Measurements from ENCODE around the gene KRTAP4-8.
"Not testable (repeated sequence)": the region's sequence is repeated elsewhere in the genome, so short reads cannot be mapped to it uniquely, and the experiment has no call there.

The KRTAP4-8 gene

DNA sequence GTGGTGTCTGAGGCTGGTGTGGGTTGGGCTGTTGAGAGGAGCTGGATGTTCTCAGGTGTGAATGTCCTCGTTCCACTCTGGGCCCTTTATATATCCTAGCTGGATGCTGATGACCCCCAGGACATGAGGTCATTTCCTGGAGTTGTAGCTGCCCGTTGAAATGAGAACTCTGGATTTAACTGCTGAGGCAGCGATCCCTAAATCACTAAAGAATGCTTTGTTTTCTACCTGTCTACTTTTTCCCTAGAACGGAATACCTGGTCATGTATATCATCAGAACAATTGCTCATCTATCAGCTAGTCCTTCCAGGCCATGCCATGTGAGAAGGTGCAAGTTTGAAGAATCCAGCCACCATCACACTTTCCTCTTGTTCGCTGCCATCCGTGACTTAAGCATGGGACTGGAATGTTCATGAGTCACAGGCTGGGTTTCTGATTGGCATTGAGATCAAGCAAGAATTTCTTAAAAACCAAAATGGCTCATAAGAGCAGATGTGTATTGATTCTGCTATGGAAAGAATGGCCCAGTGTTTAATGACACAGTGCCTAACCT is 37.8 kb downstream of the KRTAP4-8 start, which contains the start of gene KRTAP2-3:
Gene KRTAP2-3 (minus strand): TSS at position 63 of the 553 bp plus-strand sequence. CDS start 64 bp downstream, outside the sequence.
- Histone ChIP-seq H3K9me3 (ENCODE audit: insufficient read depth, low read depth, low read length) (0 out of 2 replicates have a peak, but pooled peaks cover 4% of the 10 kb centered on the region), H3K4me3 (ENCODE audit: low read length) (no peak within 1 kb of the TSS), H3K27ac (ENCODE audit: low read depth, low read length) (no peak within 1 kb of the TSS), H3K9ac (ENCODE audit: low read depth, low read length) (no peak within 1 kb of the TSS), H3K4me1 (ENCODE audit: insufficient read depth, low read length) (peaks cover 7% of the 10 kb centered on the region; the same call in 1 of the 2 replicates), H3K27me3 (ENCODE audit: insufficient read depth, low read length) (no peaks in the 10 kb centered on the region), H3K36me3 (ENCODE audit: insufficient read depth, low read length) (no peaks in the 10 kb centered on the region)
- WGBS, result 88% methylated on average over 6 of the region's 6 CpGs

DNA sequence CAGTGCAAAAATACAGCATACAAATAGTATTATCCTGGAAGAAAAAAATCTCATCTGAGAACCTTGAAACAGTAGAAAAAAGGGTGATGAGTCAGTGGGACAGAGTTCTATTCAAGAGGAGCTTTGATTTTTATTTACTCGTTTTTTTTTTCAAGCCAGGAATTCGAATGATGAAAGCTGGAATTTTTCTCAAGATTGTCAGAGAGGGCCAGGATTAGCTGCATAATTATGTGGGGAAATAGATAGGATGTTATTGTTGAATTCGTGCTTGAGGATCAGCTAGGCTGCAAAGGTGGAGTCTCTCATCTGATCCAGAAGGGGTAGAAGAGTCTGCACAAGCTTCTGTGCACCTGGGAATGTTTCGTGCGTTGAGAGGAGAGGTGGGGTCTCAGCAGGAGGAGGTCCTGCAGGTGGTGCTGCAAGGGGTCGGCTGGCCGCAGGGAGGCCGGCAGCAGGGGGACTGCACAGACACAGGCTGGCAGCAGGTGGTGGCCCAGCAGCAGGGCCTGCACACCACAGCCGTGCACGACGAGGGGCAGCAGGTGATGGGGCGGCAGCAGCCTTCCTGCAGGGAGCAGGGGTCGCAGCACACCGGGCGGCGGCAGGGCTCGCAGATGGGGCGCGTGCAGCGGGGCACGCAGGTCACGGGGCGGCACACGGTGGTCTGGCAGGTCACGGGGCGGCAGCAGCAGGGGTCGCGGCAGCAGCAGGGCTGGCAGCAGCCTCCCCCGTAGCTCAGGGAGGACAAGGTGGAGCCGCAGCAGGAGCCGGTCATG is 38.5 kb downstream of the KRTAP4-8 start:
- not testable (repeated sequence) for H3K27ac ChIP-seq (ENCODE audit: low read depth, low read length); H3K4me1 ChIP-seq (ENCODE audit: insufficient read depth, low read length)

DNA sequence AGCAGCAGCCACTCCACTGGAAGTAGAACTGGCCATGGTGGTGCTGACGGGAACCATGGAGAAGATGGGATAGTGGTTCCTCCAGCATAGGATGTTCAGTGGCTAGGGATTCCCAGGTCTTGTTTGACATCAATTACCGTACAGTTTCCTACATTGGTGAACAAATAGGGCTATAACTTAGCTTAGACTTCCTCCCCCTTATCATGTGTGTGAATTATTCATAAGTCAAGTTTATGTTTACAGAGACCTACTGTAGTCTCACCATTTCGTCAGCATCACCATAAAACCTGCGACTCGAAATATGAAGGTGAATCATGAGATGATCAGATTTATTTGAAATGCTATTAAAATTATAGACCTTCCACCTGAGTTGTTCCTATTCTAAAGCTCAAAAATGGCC is 39.2 kb downstream of the KRTAP4-8 start:
- 88% methylated on average over 1 of the region's 5 CpGs for WGBS
- no peak overlapping the region for H3K4me3 ChIP-seq (ENCODE audit: low read length)
- H3K27me3 ChIP-seq (ENCODE audit: insufficient read depth, low read length), result no peaks in the 10 kb centered on the region
- H3K27ac ChIP-seq (ENCODE audit: low read depth, low read length), result no peak overlapping the region
- H3K9me3 ChIP-seq (ENCODE audit: insufficient read depth, low read depth, low read length), result 0 out of 2 replicates have a peak, but pooled peaks cover 4% of the 10 kb centered on the region
- no peaks in the 10 kb centered on the region for H3K36me3 ChIP-seq (ENCODE audit: insufficient read depth, low read length)
- peaks cover 7% of the 10 kb centered on the region; the same call in 1 of the 2 replicates for H3K4me1 ChIP-seq (ENCODE audit: insufficient read depth, low read length)
- H3K9ac ChIP-seq (ENCODE audit: low read depth, low read length), result no peak overlapping the region

More for the DNA sequence above, 38.5 kb downstream of the KRTAP4-8 start:
- not testable (repeated sequence) for H3K27me3 ChIP-seq (ENCODE audit: insufficient read depth, low read length); H3K9ac ChIP-seq (ENCODE audit: low read depth, low read length); H3K36me3 ChIP-seq (ENCODE audit: insufficient read depth, low read length); H3K9me3 ChIP-seq (ENCODE audit: insufficient read depth, low read depth, low read length); H3K4me3 ChIP-seq (ENCODE audit: low read length)
- WGBS, result 79% methylated on average over 10 of the region's 31 CpGs

DNA sequence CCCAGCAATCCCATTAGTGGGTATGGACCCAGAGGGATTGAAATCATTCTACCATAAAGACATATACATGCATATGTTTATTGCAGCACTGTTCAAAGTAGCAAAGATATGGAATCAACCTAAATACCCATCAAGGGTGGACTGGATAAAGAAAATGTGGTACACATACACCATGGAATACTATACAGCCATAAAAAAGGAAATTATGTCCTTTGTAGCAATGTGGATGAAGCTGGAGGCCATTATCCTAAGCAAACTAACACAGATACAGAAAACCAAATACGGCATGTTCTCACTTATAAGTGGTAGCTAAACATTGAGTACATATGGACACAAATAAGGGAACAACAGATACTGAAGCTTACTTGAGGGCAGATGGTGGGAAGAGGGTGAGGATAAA is 40.4 kb downstream of the KRTAP4-8 start:
- no peak overlapping the region for H3K4me3 ChIP-seq (ENCODE audit: low read length)
- no peaks in the 10 kb centered on the region for H3K27me3 ChIP-seq (ENCODE audit: insufficient read depth, low read length)
- H3K36me3 ChIP-seq (ENCODE audit: insufficient read depth, low read length), result no peaks in the 10 kb centered on the region
- no CpG with 5 or more reads among the region's 1 CpG for WGBS
- no peak overlapping the region for H3K9ac ChIP-seq (ENCODE audit: low read depth, low read length)
- peaks cover 7% of the 10 kb centered on the region; the same call in 1 of the 2 replicates for H3K4me1 ChIP-seq (ENCODE audit: insufficient read depth, low read length)
- H3K27ac ChIP-seq (ENCODE audit: low read depth, low read length), result no peak overlapping the region
- H3K9me3 ChIP-seq (ENCODE audit: insufficient read depth, low read depth, low read length), result 0 out of 2 replicates have a peak, but pooled peaks cover 4% of the 10 kb centered on the region

DNA sequence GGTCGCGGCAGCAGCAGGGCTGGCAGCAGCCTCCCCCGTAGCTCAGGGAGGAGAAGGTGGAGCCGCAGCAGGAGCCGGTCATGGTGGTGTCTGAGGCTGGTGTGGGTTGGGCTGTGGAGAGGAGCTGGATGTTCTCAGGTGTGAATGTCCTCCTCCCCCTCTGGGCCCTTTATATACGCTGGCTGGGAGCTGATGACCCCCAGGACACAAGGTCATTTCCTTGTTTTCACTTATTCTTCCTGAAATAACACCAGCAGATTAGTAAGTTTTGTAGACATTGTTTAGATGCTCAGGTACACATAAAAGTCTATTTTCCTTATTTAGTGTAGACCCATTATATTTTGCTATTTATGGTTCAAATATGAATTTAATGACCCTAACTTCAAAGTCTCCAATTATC is 42.8 kb downstream of the KRTAP4-8 start, which contains the start of gene KRTAP2-2:
Gene KRTAP2-2 (minus strand): TSS at position 101 of the 400 bp plus-strand sequence. CDS start 19 bp downstream, at position 82.
- H3K9me3 ChIP-seq (ENCODE audit: insufficient read depth, low read depth, low read length); H3K9ac ChIP-seq (ENCODE audit: low read depth, low read length); H3K27ac ChIP-seq (ENCODE audit: low read depth, low read length); H3K36me3 ChIP-seq (ENCODE audit: insufficient read depth, low read length); H3K4me3 ChIP-seq (ENCODE audit: low read length); H3K27me3 ChIP-seq (ENCODE audit: insufficient read depth, low read length); H3K4me1 ChIP-seq (ENCODE audit: insufficient read depth, low read length): not testable (repeated sequence)
- no CpG with 5 or more reads among the region's 6 CpGs for WGBS

DNA sequence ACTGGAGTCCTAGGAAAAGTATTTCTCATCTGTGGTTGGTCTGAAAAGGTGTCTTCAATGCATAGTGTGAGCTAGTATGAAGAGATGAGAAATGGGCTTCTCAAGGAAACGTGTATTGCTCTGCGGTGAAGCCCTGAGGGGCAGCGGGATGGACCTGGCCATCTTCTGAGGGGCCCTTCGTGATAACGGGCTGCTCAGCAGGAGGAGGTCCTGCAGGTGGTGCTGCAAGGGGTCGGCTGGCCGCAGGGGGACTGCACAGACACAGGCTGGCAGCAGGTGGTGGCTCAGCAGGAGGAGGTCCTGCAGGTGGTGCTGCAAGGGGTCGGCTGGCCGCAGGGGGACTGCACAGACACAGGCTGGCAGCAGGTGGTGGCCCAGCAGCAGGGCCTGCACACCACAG is 43.4 kb downstream of the KRTAP4-8 start:
- H3K4me1 ChIP-seq (ENCODE audit: insufficient read depth, low read length); H3K27me3 ChIP-seq (ENCODE audit: insufficient read depth, low read length); H3K9me3 ChIP-seq (ENCODE audit: insufficient read depth, low read depth, low read length); H3K27ac ChIP-seq (ENCODE audit: low read depth, low read length); H3K36me3 ChIP-seq (ENCODE audit: insufficient read depth, low read length); H3K4me3 ChIP-seq (ENCODE audit: low read length); H3K9ac ChIP-seq (ENCODE audit: low read depth, low read length): not testable (repeated sequence)
- WGBS, result 91% methylated on average over 9 of the region's 9 CpGs

DNA sequence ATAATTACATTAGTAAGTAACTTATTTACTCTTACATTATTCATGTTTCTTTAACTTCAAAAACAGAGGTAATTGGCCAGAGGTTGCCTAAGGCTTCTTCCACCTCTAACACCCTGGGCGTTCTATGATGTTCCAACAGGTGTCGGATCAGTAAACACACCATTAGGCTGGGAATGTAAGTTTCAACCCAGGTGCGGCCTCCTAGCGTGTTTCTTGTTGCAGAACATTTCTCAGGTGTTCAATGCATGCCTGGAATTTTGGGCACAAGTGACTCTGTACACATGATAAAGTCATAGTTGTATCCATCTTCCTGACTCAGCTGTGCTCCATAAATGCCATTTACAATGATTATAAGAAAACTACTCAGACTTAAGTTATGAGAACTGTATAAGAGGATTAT is 43.9 kb downstream of the KRTAP4-8 start:
- Histone ChIP-seq H3K27me3 (ENCODE audit: insufficient read depth, low read length) (no peaks in the 10 kb centered on the region), H3K4me3 (ENCODE audit: low read length) (no peak overlapping the region), H3K9ac (ENCODE audit: low read depth, low read length) (no peak overlapping the region), H3K9me3 (ENCODE audit: insufficient read depth, low read depth, low read length) (0 out of 2 replicates have a peak, but pooled peaks cover 4% of the 10 kb centered on the region), H3K36me3 (ENCODE audit: insufficient read depth, low read length) (no peaks in the 10 kb centered on the region), H3K4me1 (ENCODE audit: insufficient read depth, low read length) (peaks cover 2% of the 10 kb centered on the region; the same call in 1 of the 2 replicates), H3K27ac (ENCODE audit: low read depth, low read length) (no peak overlapping the region)
- 94% methylated on average over 4 of the region's 4 CpGs for WGBS

DNA sequence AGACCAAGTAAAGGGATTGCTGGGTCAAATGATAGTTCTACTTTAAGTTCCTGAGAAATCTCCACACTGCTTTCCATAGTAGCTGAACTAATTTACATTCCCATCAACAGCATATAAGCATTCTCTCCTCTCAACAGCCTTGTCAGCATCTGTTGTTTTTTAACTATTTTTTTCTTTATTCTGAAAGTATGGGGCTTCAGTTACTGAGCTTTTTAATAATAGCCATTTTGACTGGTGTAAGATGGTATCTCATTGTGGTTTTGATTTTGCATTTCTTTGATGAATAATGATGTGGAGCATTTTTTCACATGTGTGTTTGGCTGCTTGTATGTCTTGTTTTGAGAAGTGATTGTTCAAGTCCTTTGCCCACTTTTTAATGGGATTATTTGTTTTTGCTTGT is 45.4 kb downstream of the KRTAP4-8 start:
- Histone ChIP-seq H3K4me3 (ENCODE audit: low read length) (no peak overlapping the region), H3K9me3 (ENCODE audit: insufficient read depth, low read depth, low read length) (0 out of 2 replicates have a peak, but pooled peaks cover 3% of the 10 kb centered on the region), H3K27ac (ENCODE audit: low read depth, low read length) (no peak overlapping the region), H3K36me3 (ENCODE audit: insufficient read depth, low read length) (no peaks in the 10 kb centered on the region), H3K9ac (ENCODE audit: low read depth, low read length) (no peak overlapping the region), H3K4me1 (ENCODE audit: insufficient read depth, low read length) (peaks cover 6% of the 10 kb centered on the region; the same call in 1 of the 2 replicates), H3K27me3 (ENCODE audit: insufficient read depth, low read length) (no peaks in the 10 kb centered on the region)

DNA sequence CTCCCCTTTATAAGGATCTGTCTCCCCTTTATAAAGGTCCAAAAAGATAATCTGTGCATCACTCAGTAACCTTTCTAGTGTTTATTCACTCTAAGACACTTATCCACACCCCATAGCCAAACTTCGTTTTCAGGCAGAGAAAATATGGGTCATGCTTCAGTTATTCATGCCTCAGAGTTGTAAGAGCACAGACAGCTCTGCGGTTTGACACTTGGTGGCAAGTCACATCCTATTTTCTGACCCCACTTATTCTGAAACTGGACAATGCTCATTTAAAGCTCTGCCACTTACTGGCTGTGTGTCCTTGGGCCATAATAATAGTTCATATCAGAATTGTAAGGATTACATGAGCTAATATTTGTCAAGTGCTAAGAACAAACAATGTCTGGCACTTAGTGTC is 48.8 kb downstream of the KRTAP4-8 start:
- Histone ChIP-seq H3K36me3 (ENCODE audit: insufficient read depth, low read length) (no peaks in the 10 kb centered on the region), H3K4me3 (ENCODE audit: low read length) (no peak overlapping the region), H3K9ac (ENCODE audit: low read depth, low read length) (no peak overlapping the region), H3K9me3 (ENCODE audit: insufficient read depth, low read depth, low read length) (no peaks in the 10 kb centered on the region), H3K4me1 (ENCODE audit: insufficient read depth, low read length) (peaks cover 6% of the 10 kb centered on the region; the same call in 1 of the 2 replicates), H3K27me3 (ENCODE audit: insufficient read depth, low read length) (no peaks in the 10 kb centered on the region), H3K27ac (ENCODE audit: low read depth, low read length) (no peak overlapping the region)
- WGBS, result 79% methylated on average over 2 of the region's 2 CpGs

DNA sequence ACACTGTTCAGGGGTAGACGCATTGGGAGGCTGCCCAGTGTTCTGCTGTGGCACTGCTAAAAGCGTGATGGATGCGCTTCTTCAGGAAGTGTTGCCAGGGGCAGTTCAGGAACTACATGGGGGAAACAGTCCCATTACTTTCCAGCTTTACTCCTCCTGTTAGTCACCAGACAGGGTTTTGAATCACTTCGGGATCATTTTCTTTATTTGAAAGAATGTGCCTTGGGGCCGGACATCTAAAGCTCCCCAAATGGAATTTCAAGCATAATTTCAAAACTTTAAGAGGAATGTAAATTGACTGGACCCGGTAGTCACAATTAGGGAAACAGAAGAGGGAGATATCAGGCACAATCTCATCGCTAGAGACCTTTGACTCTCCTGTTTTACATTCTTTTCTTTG is 49.5 kb downstream of the KRTAP4-8 start:
- Histone ChIP-seq H3K4me1 (ENCODE audit: insufficient read depth, low read length) (peaks cover 6% of the 10 kb centered on the region; the same call in 1 of the 2 replicates), H3K9ac (ENCODE audit: low read depth, low read length) (no peak overlapping the region), H3K4me3 (ENCODE audit: low read length) (no peak overlapping the region), H3K27me3 (ENCODE audit: insufficient read depth, low read length) (no peaks in the 10 kb centered on the region), H3K36me3 (ENCODE audit: insufficient read depth, low read length) (no peaks in the 10 kb centered on the region), H3K9me3 (ENCODE audit: insufficient read depth, low read depth, low read length) (no peaks in the 10 kb centered on the region), H3K27ac (ENCODE audit: low read depth, low read length) (no peak overlapping the region)
- WGBS, result 84% methylated on average over 7 of the region's 7 CpGs
